Pulmonary artery endothelial cell (primary cell): ENCODE results near the gene NLRP6. TPM values are rescaled to one million over a fixed set of nuclear protein-coding genes. Genes with fewer than 3 reads are reported as not detected.
"Not testable (repeated sequence)": the region's sequence is repeated elsewhere in the genome, so short reads cannot be mapped to it uniquely, and the experiment has no call there.

Experiments used
- DNase-seq: peaks from one replicate; pipeline ENCODE4 v3.0.0-alpha.2; 2011; ENCODE audit warnings: low read depth, low spot score
- total RNA-seq: library from RNA; depleted of rRNA; stranded (reverse); fragments of >200 nt; gene quantifications from 2 replicates; pipeline ENCODE4 v1.2.3, GENCODE V29; 2014

Gene NLRP6
- total RNA-seq, 1 donor from 2014 or later = not detected

GRCh38 chr11:281486-282161 is 3.4 kb downstream of the NLRP6 start:
- DNase-seq = no peak

GRCh38 chr11:282171-282570 is 4.0 kb downstream of the NLRP6 start:
- DNase-seq = no peak

- DNase-seq = no peak
Measured at GRCh38 chr11:282630-283360, 4.6 kb downstream of the NLRP6 start.

- DNase-seq = no peak
Measured at GRCh38 chr11:283405-284104, 5.3 kb downstream of the NLRP6 start.

- DNase-seq = no peak
Measured at GRCh38 chr11:284105-285020, 6.2 kb downstream of the NLRP6 start.

- DNase-seq = no peak
Measured at GRCh38 chr11:285021-285893, 7.0 kb downstream of the NLRP6 start.

GRCh38 chr11:285894-286220 is 7.7 kb downstream of the NLRP6 start:
- no peak for DNase-seq

GRCh38 chr11:286977-287820 is 9.0 kb downstream of the NLRP6 start:
- not testable (repeated sequence) for DNase-seq

- no peak for DNase-seq
Measured at GRCh38 chr11:287821-288477, 9.7 kb downstream of the NLRP6 start.

- no peak for DNase-seq
Measured at GRCh38 chr11:288478-289397, 10.5 kb downstream of the NLRP6 start, which contains the start of gene PGGHG. PGGHG (plus strand) TSS chr11:289126; CDS start chr11:289817, 691 bp downstream.

GRCh38 chr11:289398-289711 is 11.1 kb downstream of the NLRP6 start:
- DNase-seq = no peak

- no peak for DNase-seq
Measured at GRCh38 chr11:289712-290620, 11.8 kb downstream of the NLRP6 start.

- DNase-seq = no peak
Measured at GRCh38 chr11:290621-291231, 12.5 kb downstream of the NLRP6 start.

GRCh38 chr11:291281-292210 is 13.3 kb downstream of the NLRP6 start:
- DNase-seq = no peak
